ENCODE measurements around the gene MACROD2. TPM values are rescaled to one million over a fixed set of nuclear protein-coding genes. Genes with fewer than 3 reads are reported as not detected.

Gene MACROD2
- polyA plus RNA-seq, 1 donor from 2014 or later = 23.2 TPM

DNA sequence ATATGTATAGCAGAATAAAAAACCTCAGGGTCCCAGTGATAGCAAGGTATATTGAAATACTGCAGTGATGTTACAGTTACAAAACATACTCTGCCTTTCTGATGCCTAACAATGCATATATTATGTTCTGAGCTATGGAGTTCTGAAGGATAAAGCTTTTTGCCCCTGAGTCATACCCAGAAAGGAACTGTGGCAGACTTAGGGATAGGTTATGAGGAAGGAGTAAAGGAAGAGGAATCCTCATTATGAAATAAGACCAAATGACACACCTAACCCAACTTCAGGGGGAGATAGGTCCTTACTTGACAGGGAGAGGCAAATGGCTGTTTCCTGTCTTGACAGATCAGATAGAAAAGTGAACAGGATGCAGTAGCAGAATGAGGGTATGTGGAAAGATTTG is 1282.7 kb downstream of the MACROD2 start:
- no peak overlapping the region for H3K27ac ChIP-seq (ENCODE audit: low read length)
- no peak overlapping the region for H3K4me3 ChIP-seq (ENCODE audit: low read length)
- H3K9me3 ChIP-seq (ENCODE audit: low read length) = no peaks in the 10 kb centered on the region
- H3K9ac ChIP-seq (ENCODE audit: low read length) = no peak overlapping the region
- H4K20me1 ChIP-seq (ENCODE audit: insufficient read depth) = no peaks in the 10 kb centered on the region
- H3K4me2 ChIP-seq (ENCODE audit: low read length) = no peak overlapping the region
- no peaks in the 10 kb centered on the region for H3K79me2 ChIP-seq (replicated peaks; ENCODE audit: insufficient read depth, low read length)
- TF ChIP-seq SMC3 (conservative IDR thresholded peaks at IDR 0.05; ENCODE audit: poor library complexity) (no peak), EP300 (conservative IDR thresholded peaks at IDR 0.05; ENCODE audit: poor library complexity, severe bottlenecking) (no peak), TAF1 (IDR thresholded peaks at IDR 0.05; ENCODE audit: low read depth) (no peak), MXI1 (conservative IDR thresholded peaks at IDR 0.05; ENCODE audit: poor library complexity, severe bottlenecking) (no peak), POLR2AphosphoS5 (IDR thresholded peaks at IDR 0.05) (no peak), RAD21 (conservative IDR thresholded peaks at IDR 0.05) (no peak), EZH2 (IDR thresholded peaks at IDR 0.05; ENCODE audit: borderline replicate concordance, insufficient read depth, low read length, poor library complexity, severe bottlenecking) (no peak)
- TF ChIP-seq, protein P1, sequence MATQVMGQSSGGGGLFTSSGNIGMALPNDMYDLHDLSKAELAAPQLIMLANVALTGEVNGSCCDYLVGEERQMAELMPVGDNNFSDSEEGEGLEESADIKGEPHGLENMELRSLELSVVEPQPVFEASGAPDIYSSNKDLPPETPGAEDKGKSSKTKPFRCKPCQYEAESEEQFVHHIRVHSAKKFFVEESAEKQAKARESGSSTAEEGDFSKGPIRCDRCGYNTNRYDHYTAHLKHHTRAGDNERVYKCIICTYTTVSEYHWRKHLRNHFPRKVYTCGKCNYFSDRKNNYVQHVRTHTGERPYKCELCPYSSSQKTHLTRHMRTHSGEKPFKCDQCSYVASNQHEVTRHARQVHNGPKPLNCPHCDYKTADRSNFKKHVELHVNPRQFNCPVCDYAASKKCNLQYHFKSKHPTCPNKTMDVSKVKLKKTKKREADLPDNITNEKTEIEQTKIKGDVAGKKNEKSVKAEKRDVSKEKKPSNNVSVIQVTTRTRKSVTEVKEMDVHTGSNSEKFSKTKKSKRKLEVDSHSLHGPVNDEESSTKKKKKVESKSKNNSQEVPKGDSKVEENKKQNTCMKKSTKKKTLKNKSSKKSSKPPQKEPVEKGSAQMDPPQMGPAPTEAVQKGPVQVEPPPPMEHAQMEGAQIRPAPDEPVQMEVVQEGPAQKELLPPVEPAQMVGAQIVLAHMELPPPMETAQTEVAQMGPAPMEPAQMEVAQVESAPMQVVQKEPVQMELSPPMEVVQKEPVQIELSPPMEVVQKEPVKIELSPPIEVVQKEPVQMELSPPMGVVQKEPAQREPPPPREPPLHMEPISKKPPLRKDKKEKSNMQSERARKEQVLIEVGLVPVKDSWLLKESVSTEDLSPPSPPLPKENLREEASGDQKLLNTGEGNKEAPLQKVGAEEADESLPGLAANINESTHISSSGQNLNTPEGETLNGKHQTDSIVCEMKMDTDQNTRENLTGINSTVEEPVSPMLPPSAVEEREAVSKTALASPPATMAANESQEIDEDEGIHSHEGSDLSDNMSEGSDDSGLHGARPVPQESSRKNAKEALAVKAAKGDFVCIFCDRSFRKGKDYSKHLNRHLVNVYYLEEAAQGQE (IDR thresholded peaks at IDR 0.05; ENCODE audit: borderline replicate concordance) = no peak
- TF ChIP-seq, protein P2, sequence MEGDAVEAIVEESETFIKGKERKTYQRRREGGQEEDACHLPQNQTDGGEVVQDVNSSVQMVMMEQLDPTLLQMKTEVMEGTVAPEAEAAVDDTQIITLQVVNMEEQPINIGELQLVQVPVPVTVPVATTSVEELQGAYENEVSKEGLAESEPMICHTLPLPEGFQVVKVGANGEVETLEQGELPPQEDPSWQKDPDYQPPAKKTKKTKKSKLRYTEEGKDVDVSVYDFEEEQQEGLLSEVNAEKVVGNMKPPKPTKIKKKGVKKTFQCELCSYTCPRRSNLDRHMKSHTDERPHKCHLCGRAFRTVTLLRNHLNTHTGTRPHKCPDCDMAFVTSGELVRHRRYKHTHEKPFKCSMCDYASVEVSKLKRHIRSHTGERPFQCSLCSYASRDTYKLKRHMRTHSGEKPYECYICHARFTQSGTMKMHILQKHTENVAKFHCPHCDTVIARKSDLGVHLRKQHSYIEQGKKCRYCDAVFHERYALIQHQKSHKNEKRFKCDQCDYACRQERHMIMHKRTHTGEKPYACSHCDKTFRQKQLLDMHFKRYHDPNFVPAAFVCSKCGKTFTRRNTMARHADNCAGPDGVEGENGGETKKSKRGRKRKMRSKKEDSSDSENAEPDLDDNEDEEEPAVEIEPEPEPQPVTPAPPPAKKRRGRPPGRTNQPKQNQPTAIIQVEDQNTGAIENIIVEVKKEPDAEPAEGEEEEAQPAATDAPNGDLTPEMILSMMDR (IDR thresholded peaks at IDR 0.05; ENCODE audit: poor library complexity, severe bottlenecking) = no peak
- no peaks in the 10 kb centered on the region for H3F3A ChIP-seq (ENCODE audit: insufficient read depth, low read length, poor library complexity, severe bottlenecking)
- no peaks in the 10 kb centered on the region for H3K27me3 ChIP-seq (ENCODE audit: insufficient read depth, low read depth, low read length)
- H3K36me3 ChIP-seq (ENCODE audit: insufficient read depth, low read length) = no peaks in the 10 kb centered on the region
- H3K9me2 ChIP-seq (ENCODE audit: insufficient read depth, low read length) = no peaks in the 10 kb centered on the region
- H2AFZ ChIP-seq (ENCODE audit: low read depth, low read length) = no peak overlapping the region

DNA sequence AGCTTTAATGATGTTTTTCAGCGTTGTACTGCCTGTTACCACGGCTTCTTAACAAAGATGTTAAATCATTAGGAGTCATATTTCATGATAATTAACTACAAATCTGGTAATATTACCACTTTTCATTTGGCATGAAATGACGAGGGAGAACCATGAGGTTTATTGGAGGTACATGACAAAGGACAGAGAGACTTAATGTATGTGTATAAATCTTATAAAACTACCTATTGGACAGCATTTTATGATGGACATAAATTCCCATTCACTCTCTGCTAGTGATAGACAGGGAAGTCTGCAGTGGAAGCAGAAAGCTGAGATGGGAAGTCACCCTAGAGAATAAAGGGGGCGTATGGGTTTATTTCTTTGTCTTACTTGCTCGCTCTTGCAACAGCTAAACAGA is 1292.0 kb downstream of the MACROD2 start:
- H3K4me3 ChIP-seq (ENCODE audit: low read length) = no peak overlapping the region
- H3K79me2 ChIP-seq (replicated peaks; ENCODE audit: insufficient read depth, low read length) = no peaks in the 10 kb centered on the region
- no peak overlapping the region for H3K4me2 ChIP-seq (ENCODE audit: low read length)
- no peaks in the 10 kb centered on the region for H3F3A ChIP-seq (ENCODE audit: insufficient read depth, low read length, poor library complexity, severe bottlenecking)
- TF ChIP-seq POLR2AphosphoS5 (IDR thresholded peaks at IDR 0.05) = no peak
- H3K27ac ChIP-seq (ENCODE audit: low read length) = no peak overlapping the region
- no peaks in the 10 kb centered on the region for H4K20me1 ChIP-seq (ENCODE audit: insufficient read depth)
- no peaks in the 10 kb centered on the region for H3K9me3 ChIP-seq (ENCODE audit: low read length)
- H3K9ac ChIP-seq (ENCODE audit: low read length) = no peak overlapping the region
- H3K9me2 ChIP-seq (ENCODE audit: insufficient read depth, low read length) = no peaks in the 10 kb centered on the region
- no peaks in the 10 kb centered on the region for H3K36me3 ChIP-seq (ENCODE audit: insufficient read depth, low read length)
- H2AFZ ChIP-seq (ENCODE audit: low read depth, low read length) = no peak overlapping the region
- no peaks in the 10 kb centered on the region for H3K27me3 ChIP-seq (ENCODE audit: insufficient read depth, low read depth, low read length)

DNA sequence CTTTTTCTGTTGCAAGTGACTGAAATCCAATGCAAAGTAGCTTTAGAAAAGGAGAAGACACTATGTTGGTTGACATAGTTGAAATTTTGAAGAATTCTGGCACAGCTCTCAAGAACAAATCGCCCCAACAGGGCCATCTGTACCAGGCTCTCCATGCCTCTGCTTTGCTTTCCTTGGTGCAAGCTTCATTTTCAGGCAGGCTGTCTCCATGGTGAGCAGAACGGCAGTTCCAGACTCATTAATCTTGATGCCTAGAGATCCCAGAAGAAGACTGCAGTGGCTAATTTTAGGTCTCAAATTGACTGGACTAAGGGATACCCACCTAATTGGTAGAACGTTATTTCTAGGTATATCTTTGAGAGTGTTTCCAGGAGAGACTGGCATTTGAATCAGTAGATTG is 1292.8 kb downstream of the MACROD2 start:
- Histone ChIP-seq H3K4me2 (ENCODE audit: low read length) (no peak overlapping the region), H3K36me3 (ENCODE audit: insufficient read depth, low read length) (no peaks in the 10 kb centered on the region), H3K4me3 (ENCODE audit: low read length) (no peak overlapping the region), H3K9me3 (ENCODE audit: low read length) (no peaks in the 10 kb centered on the region), H2AFZ (ENCODE audit: low read depth, low read length) (no peak overlapping the region), H3K27me3 (ENCODE audit: insufficient read depth, low read depth, low read length) (no peaks in the 10 kb centered on the region), H3K27ac (ENCODE audit: low read length) (no peak overlapping the region), H3K9me2 (ENCODE audit: insufficient read depth, low read length) (no peaks in the 10 kb centered on the region), H3K79me2 (replicated peaks; ENCODE audit: insufficient read depth, low read length) (no peaks in the 10 kb centered on the region), H3F3A (ENCODE audit: insufficient read depth, low read length, poor library complexity, severe bottlenecking) (no peaks in the 10 kb centered on the region), H4K20me1 (ENCODE audit: insufficient read depth) (no peaks in the 10 kb centered on the region), H3K9ac (ENCODE audit: low read length) (no peak overlapping the region)
- TF ChIP-seq MXI1 (conservative IDR thresholded peaks at IDR 0.05; ENCODE audit: poor library complexity, severe bottlenecking) (no peak), TAF1 (IDR thresholded peaks at IDR 0.05; ENCODE audit: low read depth) (no peak), EZH2 (IDR thresholded peaks at IDR 0.05; ENCODE audit: borderline replicate concordance, insufficient read depth, low read length, poor library complexity, severe bottlenecking) (no peak), POLR2AphosphoS5 (IDR thresholded peaks at IDR 0.05) (no peak), SMC3 (conservative IDR thresholded peaks at IDR 0.05; ENCODE audit: poor library complexity) (no peak), RAD21 (conservative IDR thresholded peaks at IDR 0.05) (no peak), EP300 (conservative IDR thresholded peaks at IDR 0.05; ENCODE audit: poor library complexity, severe bottlenecking) (no peak)
- TF ChIP-seq, protein P2 (IDR thresholded peaks at IDR 0.05; ENCODE audit: poor library complexity, severe bottlenecking) = no peak
- TF ChIP-seq, protein P1 (IDR thresholded peaks at IDR 0.05; ENCODE audit: borderline replicate concordance) = no peak
